Liver (tissue), 9 donors: ENCODE measurements around the gene RAB44. TPM values are rescaled to one million over a fixed set of nuclear protein-coding genes. Genes with fewer than 3 reads are reported as not detected.

Experiments
- DNase-seq: peaks from one replicate; pipeline ENCODE4 v3.0.0-alpha.2; 2017; ENCODE audit warnings: low spot score
- H3K27ac ChIP-seq, 2 donors: one replicate each; pipeline ENCODE4 v1.7.0; 2013; ENCODE audit warnings: inconsistent platforms in 2 of 2, low read length in 2 of 2, control low read depth in 1 of 2, low read depth in 1 of 2, mild to moderate bottlenecking in 1 of 2
- H3K27me3 ChIP-seq, 4 donors: one replicate each; pipeline versions ENCODE4 v1.6.1 to v1.7.0; 2013; ENCODE audit warnings: low read length in 3 of 4, inconsistent platforms in 1 of 4, mild to moderate bottlenecking in 1 of 4, moderate library complexity in 1 of 4; ENCODE audit not compliant: control insufficient read depth in 4 of 4, insufficient read depth in 4 of 4
- H3K36me3 ChIP-seq, 4 donors: one replicate each; pipeline versions ENCODE4 v1.6.1 to v1.7.0; 2013; ENCODE audit warnings: low read length in 3 of 4, mild to moderate bottlenecking in 3 of 4, low read depth in 1 of 4, moderate library complexity in 1 of 4; ENCODE audit not compliant: control insufficient read depth in 4 of 4, insufficient read depth in 3 of 4
- H3K4me1 ChIP-seq, 4 donors: one replicate each; pipeline versions ENCODE4 v1.6.1 to v1.7.0; 2013; ENCODE audit warnings: low read length in 3 of 4, mild to moderate bottlenecking in 3 of 4, moderate library complexity in 1 of 4; ENCODE audit not compliant: control insufficient read depth in 4 of 4, insufficient read depth in 4 of 4
- H3K4me3 ChIP-seq, 3 donors: one replicate each; pipeline versions ENCODE4 v1.6.1 to v1.7.0; 2013; ENCODE audit warnings: low read length in 3 of 3, control low read depth in 1 of 3, low read depth in 1 of 3, mild to moderate bottlenecking in 1 of 3
- H3K9ac ChIP-seq, 2 donors: one replicate each; pipeline ENCODE4 v1.7.0; 2013; ENCODE audit warnings: low read length in 2 of 2, mild to moderate bottlenecking in 2 of 2, moderate library complexity in 2 of 2, control low read depth in 1 of 2, low read depth in 1 of 2
- H3K9me3 ChIP-seq, 4 donors: one replicate each; pipeline versions ENCODE4 v1.6.1 to v1.7.0; 2013; ENCODE audit warnings: low read length in 3 of 4; ENCODE audit not compliant: control insufficient read depth in 4 of 4
- EGR1 ChIP-seq, 2 donors: IDR thresholded peaks; 2 replicates each; pipeline ENCODE4 v1.6.1; 2016 to 2018; ENCODE audit warnings: antibody characterized with exemption in 2 of 2, low read depth in 2 of 2
- FOXA1 ChIP-seq: IDR thresholded peaks from 2 replicates; pipeline ENCODE4 v1.6.1; 2016; ENCODE audit warnings: antibody characterized with exemption
- FOXA2 ChIP-seq: IDR thresholded peaks from 2 replicates; pipeline ENCODE4 v1.6.1; 2016; ENCODE audit warnings: antibody characterized with exemption
- GABPA ChIP-seq, 2 donors: IDR thresholded peaks in 1 of 2; conservative IDR thresholded peaks in 1 of 2; 2 replicates each; pipeline ENCODE4 v1.6.1; 2016; ENCODE audit warnings: antibody characterized with exemption in 2 of 2, mild to moderate bottlenecking in 1 of 2, moderate library complexity in 1 of 2
- HNF4A ChIP-seq, 2 donors: conservative IDR thresholded peaks; 2 replicates each; pipeline ENCODE4 v1.6.1; 2016; ENCODE audit warnings: antibody characterized with exemption in 2 of 2, mild to moderate bottlenecking in 2 of 2
- HNF4G ChIP-seq: IDR thresholded peaks from 2 replicates; pipeline ENCODE4 v1.6.1; 2016; ENCODE audit warnings: antibody characterized with exemption
- JUND ChIP-seq, 2 donors: IDR thresholded peaks; 2 replicates each; pipeline ENCODE4 v1.6.1; 2016; ENCODE audit warnings: antibody characterized with exemption in 2 of 2
- MAX ChIP-seq: IDR thresholded peaks from 2 replicates; pipeline ENCODE4 v1.6.1; 2016; ENCODE audit warnings: antibody characterized with exemption
- NR2F2 ChIP-seq: IDR thresholded peaks from 2 replicates; pipeline ENCODE4 v1.6.1; 2016; ENCODE audit warnings: antibody characterized with exemption
- RAD21 ChIP-seq, 2 donors: IDR thresholded peaks; 2 replicates each; pipeline ENCODE4 v1.6.1; 2016; ENCODE audit warnings: antibody characterized with exemption in 2 of 2, mild to moderate bottlenecking in 2 of 2
- RXRA ChIP-seq, 2 donors: IDR thresholded peaks; 2 replicates each; pipeline ENCODE4 v1.6.1; 2017 to 2018; ENCODE audit warnings: antibody characterized with exemption in 2 of 2, mild to moderate bottlenecking in 1 of 2
- SP1 ChIP-seq: IDR thresholded peaks from 2 replicates; pipeline ENCODE4 v1.6.1; 2018; ENCODE audit warnings: antibody characterized with exemption, mild to moderate bottlenecking
- TAF1 ChIP-seq: conservative IDR thresholded peaks from 2 replicates; pipeline ENCODE4 v1.6.1; 2016; ENCODE audit warnings: antibody characterized with exemption, mild to moderate bottlenecking
- YY1 ChIP-seq: IDR thresholded peaks from 2 replicates; pipeline ENCODE4 v1.6.1; 2016; ENCODE audit warnings: antibody characterized with exemption, mild to moderate bottlenecking
- WGBS: extraction: QIAGEN DNeasy Blood & Tissue Kit; methylation state at CpG from one replicate; pipeline ENCODE4 v1.1.7; 2013; 5-methylcytosine and 5-hydroxymethylcytosine counted together
- polyA plus RNA-seq, 2 donors: library from polyadenylated mRNA; stranded (reverse) in 1 of 2; unstranded in 1 of 2; fragments of 200-250 nt in 1 of 2; fragments of >200 nt in 1 of 2; fragmentation: Nextera tagmentation in 1 of 2; extraction: Ambion mirVana in 1 of 2; gene quantifications; one replicate each; pipeline versions ENCODE4 v1.2.1 to v1.2.3, GENCODE V29; 2013 to 2015
- total RNA-seq, 2 donors: library from RNA; depleted of rRNA; stranded (reverse); fragments of >200 nt; gene quantifications; one replicate each; pipeline ENCODE4 v1.2.3, GENCODE V29; 2014
- TF ChIP-seq, protein P1 (sequence below): IDR thresholded peaks from 2 replicates; pipeline ENCODE4 v1.6.1; 2016; ENCODE audit warnings: antibody characterized with exemption, mild to moderate bottlenecking
- TF ChIP-seq, protein P2 (sequence below): IDR thresholded peaks from 2 replicates; pipeline ENCODE4 v1.6.1; 2016; ENCODE audit warnings: antibody characterized with exemption
- TF ChIP-seq, protein P3 (sequence below): IDR thresholded peaks from 2 replicates; pipeline ENCODE4 v1.6.1; 2016; ENCODE audit warnings: antibody characterized with exemption
- TF ChIP-seq, protein P4 (sequence below): fragments of 150-350 bp; IDR thresholded peaks from 2 replicates; pipeline ENCODE4 v1.5.1; 2017; ENCODE audit warnings: improper control_type of control experiment, low read depth, low read length; ENCODE audit not compliant: missing input control
- donor health status: healthy.
- donor health status: healthy.
- donor health status: healthy.
- donor health status: healthy.
- donor health status: healthy.

RAB44 gene
- total and polyA plus RNA-seq, 4 donors: 0.02 to 1.3 (median 0.08) TPM; not detected in 1

DNA sequence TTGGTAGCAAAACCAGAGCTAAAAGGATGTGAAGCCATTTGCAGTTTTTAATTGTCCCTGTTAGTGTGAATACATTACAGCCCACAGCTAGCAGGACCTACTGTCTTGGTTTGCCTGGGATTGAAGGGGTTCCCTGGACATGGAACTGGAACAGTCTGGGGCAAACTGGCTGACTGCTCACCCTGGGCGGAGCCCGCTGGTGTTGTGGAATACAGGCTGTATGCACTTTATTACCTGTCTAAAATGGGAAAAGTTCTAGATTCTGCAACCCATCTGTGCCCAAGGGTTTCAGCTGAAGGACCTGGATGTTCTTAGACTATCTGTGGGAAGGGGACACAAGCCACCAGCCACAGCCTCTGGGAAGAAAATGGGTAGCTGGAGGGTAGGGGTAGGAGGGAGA, 31.3 kb upstream of the RAB44 start:
- Histone ChIP-seq H3K36me3 (no peaks in the 10 kb centered on the region), H3K4me1 (peaks cover 0 to 5% (median 2%) of the 10 kb centered on the region in 4 donors), H3K9ac (no peak overlapping the region), H3K4me3 (no peak overlapping the region), H3K27ac (no peak overlapping the region), H3K27me3 (no peaks in the 10 kb centered on the region), H3K9me3 (no peaks in the 10 kb centered on the region)
- 92% methylated on average over 2 of the region's 2 CpGs for WGBS
- DNase-seq: no peak
- TF ChIP-seq, protein P1, sequence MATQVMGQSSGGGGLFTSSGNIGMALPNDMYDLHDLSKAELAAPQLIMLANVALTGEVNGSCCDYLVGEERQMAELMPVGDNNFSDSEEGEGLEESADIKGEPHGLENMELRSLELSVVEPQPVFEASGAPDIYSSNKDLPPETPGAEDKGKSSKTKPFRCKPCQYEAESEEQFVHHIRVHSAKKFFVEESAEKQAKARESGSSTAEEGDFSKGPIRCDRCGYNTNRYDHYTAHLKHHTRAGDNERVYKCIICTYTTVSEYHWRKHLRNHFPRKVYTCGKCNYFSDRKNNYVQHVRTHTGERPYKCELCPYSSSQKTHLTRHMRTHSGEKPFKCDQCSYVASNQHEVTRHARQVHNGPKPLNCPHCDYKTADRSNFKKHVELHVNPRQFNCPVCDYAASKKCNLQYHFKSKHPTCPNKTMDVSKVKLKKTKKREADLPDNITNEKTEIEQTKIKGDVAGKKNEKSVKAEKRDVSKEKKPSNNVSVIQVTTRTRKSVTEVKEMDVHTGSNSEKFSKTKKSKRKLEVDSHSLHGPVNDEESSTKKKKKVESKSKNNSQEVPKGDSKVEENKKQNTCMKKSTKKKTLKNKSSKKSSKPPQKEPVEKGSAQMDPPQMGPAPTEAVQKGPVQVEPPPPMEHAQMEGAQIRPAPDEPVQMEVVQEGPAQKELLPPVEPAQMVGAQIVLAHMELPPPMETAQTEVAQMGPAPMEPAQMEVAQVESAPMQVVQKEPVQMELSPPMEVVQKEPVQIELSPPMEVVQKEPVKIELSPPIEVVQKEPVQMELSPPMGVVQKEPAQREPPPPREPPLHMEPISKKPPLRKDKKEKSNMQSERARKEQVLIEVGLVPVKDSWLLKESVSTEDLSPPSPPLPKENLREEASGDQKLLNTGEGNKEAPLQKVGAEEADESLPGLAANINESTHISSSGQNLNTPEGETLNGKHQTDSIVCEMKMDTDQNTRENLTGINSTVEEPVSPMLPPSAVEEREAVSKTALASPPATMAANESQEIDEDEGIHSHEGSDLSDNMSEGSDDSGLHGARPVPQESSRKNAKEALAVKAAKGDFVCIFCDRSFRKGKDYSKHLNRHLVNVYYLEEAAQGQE: no peak
- TF ChIP-seq FOXA2: no peak
- TF ChIP-seq SP1: no peak
- TF ChIP-seq JUND (IDR thresholded peaks at IDR 0.05): no peak
- no peak for TF ChIP-seq EGR1 (IDR thresholded peaks at IDR 0.05; ENCODE audit: low read depth in 2 of 2)
- no peak for TF ChIP-seq HNF4A (conservative IDR thresholded peaks at IDR 0.05)
- no peak for TF ChIP-seq GABPA (IDR thresholded peaks at IDR 0.05 in 1 of 2, conservative IDR thresholded peaks at IDR 0.05 in 1 of 2)
- no peak for TF ChIP-seq YY1
- TF ChIP-seq HNF4G: no peak
- TF ChIP-seq, protein P2, sequence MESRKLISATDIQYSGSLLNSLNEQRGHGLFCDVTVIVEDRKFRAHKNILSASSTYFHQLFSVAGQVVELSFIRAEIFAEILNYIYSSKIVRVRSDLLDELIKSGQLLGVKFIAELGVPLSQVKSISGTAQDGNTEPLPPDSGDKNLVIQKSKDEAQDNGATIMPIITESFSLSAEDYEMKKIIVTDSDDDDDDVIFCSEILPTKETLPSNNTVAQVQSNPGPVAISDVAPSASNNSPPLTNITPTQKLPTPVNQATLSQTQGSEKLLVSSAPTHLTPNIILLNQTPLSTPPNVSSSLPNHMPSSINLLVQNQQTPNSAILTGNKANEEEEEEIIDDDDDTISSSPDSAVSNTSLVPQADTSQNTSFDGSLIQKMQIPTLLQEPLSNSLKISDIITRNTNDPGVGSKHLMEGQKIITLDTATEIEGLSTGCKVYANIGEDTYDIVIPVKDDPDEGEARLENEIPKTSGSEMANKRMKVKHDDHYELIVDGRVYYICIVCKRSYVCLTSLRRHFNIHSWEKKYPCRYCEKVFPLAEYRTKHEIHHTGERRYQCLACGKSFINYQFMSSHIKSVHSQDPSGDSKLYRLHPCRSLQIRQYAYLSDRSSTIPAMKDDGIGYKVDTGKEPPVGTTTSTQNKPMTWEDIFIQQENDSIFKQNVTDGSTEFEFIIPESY: no peak
- TF ChIP-seq NR2F2: no peak
- no peak for TF ChIP-seq RXRA (IDR thresholded peaks at IDR 0.05)
- no peak for TF ChIP-seq MAX
- TF ChIP-seq, protein P3, sequence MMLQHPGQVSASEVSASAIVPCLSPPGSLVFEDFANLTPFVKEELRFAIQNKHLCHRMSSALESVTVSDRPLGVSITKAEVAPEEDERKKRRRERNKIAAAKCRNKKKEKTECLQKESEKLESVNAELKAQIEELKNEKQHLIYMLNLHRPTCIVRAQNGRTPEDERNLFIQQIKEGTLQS: no peak
- TF ChIP-seq, protein P4, sequence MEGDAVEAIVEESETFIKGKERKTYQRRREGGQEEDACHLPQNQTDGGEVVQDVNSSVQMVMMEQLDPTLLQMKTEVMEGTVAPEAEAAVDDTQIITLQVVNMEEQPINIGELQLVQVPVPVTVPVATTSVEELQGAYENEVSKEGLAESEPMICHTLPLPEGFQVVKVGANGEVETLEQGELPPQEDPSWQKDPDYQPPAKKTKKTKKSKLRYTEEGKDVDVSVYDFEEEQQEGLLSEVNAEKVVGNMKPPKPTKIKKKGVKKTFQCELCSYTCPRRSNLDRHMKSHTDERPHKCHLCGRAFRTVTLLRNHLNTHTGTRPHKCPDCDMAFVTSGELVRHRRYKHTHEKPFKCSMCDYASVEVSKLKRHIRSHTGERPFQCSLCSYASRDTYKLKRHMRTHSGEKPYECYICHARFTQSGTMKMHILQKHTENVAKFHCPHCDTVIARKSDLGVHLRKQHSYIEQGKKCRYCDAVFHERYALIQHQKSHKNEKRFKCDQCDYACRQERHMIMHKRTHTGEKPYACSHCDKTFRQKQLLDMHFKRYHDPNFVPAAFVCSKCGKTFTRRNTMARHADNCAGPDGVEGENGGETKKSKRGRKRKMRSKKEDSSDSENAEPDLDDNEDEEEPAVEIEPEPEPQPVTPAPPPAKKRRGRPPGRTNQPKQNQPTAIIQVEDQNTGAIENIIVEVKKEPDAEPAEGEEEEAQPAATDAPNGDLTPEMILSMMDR: no peak
- no peak for TF ChIP-seq FOXA1
- no peak for TF ChIP-seq RAD21 (IDR thresholded peaks at IDR 0.05)
- TF ChIP-seq TAF1: no peak
